CD14-positive monocyte (primary cell): ENCODE measurements around the gene MAPRE3. TPM values are rescaled to one million over a fixed set of nuclear protein-coding genes. Genes with fewer than 3 reads are reported as not detected.

Source experiments
- DNase-seq, 3 donors: peaks; one replicate each; pipeline ENCODE4 v3.0.0-alpha.2; 2011 to 2022
- H2AFZ ChIP-seq: 2 replicates; pipeline ENCODE4 v1.6.0; 2012; ENCODE audit warnings: mild to moderate bottlenecking, low read depth, low read length, inconsistent platforms; ENCODE audit not compliant: insufficient read depth, poor library complexity, severe bottlenecking
- H3K27ac ChIP-seq, 2 donors: 1 replicate in 1 of 2; 2 replicates in 1 of 2; pipeline ENCODE4 v1.5.1; 2012 to 2013; ENCODE audit warnings: low read length in 2 of 2, control low read depth in 1 of 2, inconsistent platforms in 1 of 2, low read depth in 1 of 2, mild to moderate bottlenecking in 1 of 2
- H3K27me3 ChIP-seq, 2 donors: one replicate each; pipeline versions ENCODE4 v1.6.0 to v1.6.1; 2011 to 2013; ENCODE audit warnings: low read length in 2 of 2; ENCODE audit not compliant: control insufficient read depth in 2 of 2, insufficient read depth in 2 of 2
- H3K36me3 ChIP-seq, 2 donors: replicated peaks in 1 of 2; 1 replicate in 1 of 2; 2 replicates in 1 of 2; pipeline versions ENCODE4 v1.5.1 to v1.6.1; 2012 to 2013; ENCODE audit warnings: low read length in 2 of 2, control low read depth in 1 of 2, inconsistent platforms in 1 of 2, mild to moderate bottlenecking in 1 of 2; ENCODE audit not compliant: insufficient read depth in 2 of 2, control insufficient read depth in 1 of 2
- H3K4me1 ChIP-seq, 2 donors: 1 replicate in 1 of 2; 2 replicates in 1 of 2; pipeline versions ENCODE4 v1.5.1 to v1.6.1; 2012 to 2013; ENCODE audit warnings: low read length in 2 of 2, control low read depth in 1 of 2, inconsistent platforms in 1 of 2, mild to moderate bottlenecking in 1 of 2, moderate library complexity in 1 of 2; ENCODE audit not compliant: insufficient read depth in 2 of 2, control insufficient read depth in 1 of 2
- H3K4me2 ChIP-seq: replicated peaks from 2 replicates; pipeline ENCODE3; 2012; ENCODE audit warnings: low read length, moderate library complexity, mild to moderate bottlenecking; ENCODE audit not compliant: poor library complexity, severe bottlenecking; ENCODE audit errors: extremely low read depth
- H3K4me3 ChIP-seq, 3 experiments: fragments of 200-600 bp in 1 of 3; sonication (generic) in 1 of 3; replicated peaks in 1 of 3; 1 replicate in 2 of 3; 2 replicates in 1 of 3; pipeline ENCODE4 v1.5.1; 2011 to 2013; ENCODE audit warnings: low read length in 3 of 3, mild to moderate bottlenecking in 3 of 3, control low read depth in 2 of 3, low read depth in 2 of 3, inconsistent platforms in 1 of 3, moderate library complexity in 1 of 3
- H3K79me2 ChIP-seq: 2 replicates; pipeline ENCODE4 v1.6.0; 2012; ENCODE audit warnings: mild to moderate bottlenecking, control low read depth, inconsistent platforms, low read length, moderate library complexity; ENCODE audit not compliant: insufficient read depth
- H3K9ac ChIP-seq: 2 replicates; pipeline ENCODE4 v1.6.0; 2017; ENCODE audit warnings: low read length, mild to moderate bottlenecking; ENCODE audit not compliant: insufficient read depth, poor library complexity, severe bottlenecking
- H3K9me3 ChIP-seq, 2 donors: replicated peaks in 1 of 2; 1 replicate in 1 of 2; 2 replicates in 1 of 2; pipeline versions ENCODE4 v1.5.1 to v1.6.1; 2012 to 2013; ENCODE audit warnings: low read length in 2 of 2, control low read depth in 1 of 2; ENCODE audit not compliant: control insufficient read depth in 1 of 2, insufficient read depth in 1 of 2
- H4K20me1 ChIP-seq: 2 replicates; pipeline ENCODE4 v1.6.0; 2012; ENCODE audit warnings: mild to moderate bottlenecking, low read length, control low read depth, moderate library complexity; ENCODE audit not compliant: insufficient read depth
- H3K27ac Mint-ChIP-seq, 7 donors: one replicate each; pipeline ENCODE4 v1.8.0; 2020; ENCODE audit warnings: mild to moderate bottlenecking in 7 of 7, mixed read lengths in 7 of 7, moderate library complexity in 6 of 7, inconsistent platforms in 2 of 7
- H3K27me3 Mint-ChIP-seq, 3 donors: one replicate each; pipeline ENCODE4 v1.8.0; 2021 to 2022; ENCODE audit warnings: low read depth in 3 of 3, mild to moderate bottlenecking in 3 of 3, mixed read lengths in 3 of 3, moderate library complexity in 3 of 3, inconsistent platforms in 1 of 3
- H3K36me3 Mint-ChIP-seq, 2 donors: one replicate each; pipeline ENCODE4 v1.8.0; 2020; ENCODE audit warnings: mixed read lengths in 2 of 2, inconsistent platforms in 1 of 2, mild to moderate bottlenecking in 1 of 2
- H3K4me1 Mint-ChIP-seq: one replicate; pipeline ENCODE4 v1.8.0; 2020; ENCODE audit warnings: mild to moderate bottlenecking, mixed read lengths
- H3K4me3 Mint-ChIP-seq, 2 donors: one replicate each; pipeline ENCODE4 v1.8.0; 2020; ENCODE audit warnings: mild to moderate bottlenecking in 2 of 2, mixed read lengths in 2 of 2, moderate library complexity in 1 of 2
- H3K9me3 Mint-ChIP-seq, 7 donors: one replicate each; pipeline ENCODE4 v1.8.0; 2020 to 2022; ENCODE audit warnings: mixed read lengths in 7 of 7, mild to moderate bottlenecking in 6 of 7, moderate library complexity in 6 of 7, inconsistent platforms in 2 of 7
- CTCF ChIP-seq: fragments of 200-600 bp; IDR thresholded peaks from one replicate; pipeline ENCODE4 v1.8.0; 2022; ENCODE audit warnings: antibody characterized with exemption, mild to moderate bottlenecking
- WGBS: methylation state at CpG from one replicate; pipeline ENCODE4 v1.1.5; 2013; ENCODE audit warnings: missing lambda C conversion rate; ENCODE audit not compliant: insufficient coverage; 5-methylcytosine and 5-hydroxymethylcytosine counted together
- intact Hi-C, 2 donors: fragments of 100-400 bp; cut with micrococcal nuclease; formaldehyde crosslinking; loops; one replicate each; pipeline versions ENCODE4 v1.15.0 to v1.15.1; 2023
- polyA plus RNA-seq, 3 donors: library from polyadenylated mRNA; depleted of rRNA in 1 of 3; unstranded in 2 of 3; stranded (reverse) in 1 of 3; fragments of 300-500 nt in 2 of 3; fragments of >200 nt in 1 of 3; fragmentation: Illumina TruSeq in 2 of 3; gene quantifications; 1 replicate in 2 of 3; 2 replicates in 1 of 3; pipeline ENCODE4 v1.2.3, GENCODE V29; 2012 to 2021

The MAPRE3 gene
- polyA plus RNA-seq, 3 donors: 2.4 to 14.4 (median 3.5) TPM

- H3K4me3 Mint-ChIP-seq: no peak overlapping the region
- H3K4me3 ChIP-seq: no peak overlapping the region
- no peaks in the 10 kb centered on the region for H3K79me2 ChIP-seq
- H2AFZ ChIP-seq: no peak overlapping the region
- peaks cover 0 to 3% (median 0%) of the 10 kb centered on the region in 7 donors for H3K9me3 Mint-ChIP-seq
- no peak for TF ChIP-seq CTCF
- H3K9ac ChIP-seq: no peak overlapping the region
- H3K27ac Mint-ChIP-seq: no peak overlapping the region
- no peaks in the 10 kb centered on the region for H3K4me1 Mint-ChIP-seq
- H3K9me3 ChIP-seq: no peaks in the 10 kb centered on the region
- no peak for DNase-seq
- peaks cover 0 to 11% of the 10 kb centered on the region in 2 donors for H3K27me3 ChIP-seq
- 85% methylated on average over 4 of the region's 4 CpGs for WGBS
- no peak overlapping the region for H3K27ac ChIP-seq
- H3K4me2 ChIP-seq: no peak overlapping the region
- H3K4me1 ChIP-seq: no peaks in the 10 kb centered on the region
- peaks cover 21 to 24% (median 23%) of the 10 kb centered on the region in 3 donors for H3K27me3 Mint-ChIP-seq
- no peaks in the 10 kb centered on the region for H3K36me3 ChIP-seq
- no peaks in the 10 kb centered on the region for H4K20me1 ChIP-seq
- intact Hi-C loops: no loop called here
- no peaks in the 10 kb centered on the region for H3K36me3 Mint-ChIP-seq
Measured at GRCh38 chr2:26952374-26952773, 18.1 kb upstream of the MAPRE3 start.

- no peaks in the 10 kb centered on the region for H3K9me3 ChIP-seq
- peaks cover 23 to 28% (median 24%) of the 10 kb centered on the region in 3 donors for H3K27me3 Mint-ChIP-seq
- H3K9me3 Mint-ChIP-seq: peaks cover 0 to 3% (median 0%) of the 10 kb centered on the region in 7 donors
- no peak overlapping the region for H3K27ac ChIP-seq
- H3K4me3 ChIP-seq: no peak overlapping the region
- H3K9ac ChIP-seq: no peak overlapping the region
- TF ChIP-seq CTCF: no peak
- no peak overlapping the region for H2AFZ ChIP-seq
- no peaks in the 10 kb centered on the region for H4K20me1 ChIP-seq
- H3K4me2 ChIP-seq: no peak overlapping the region
- no peaks in the 10 kb centered on the region for H3K36me3 Mint-ChIP-seq
- H3K4me1 Mint-ChIP-seq: peaks cover 3% of the 10 kb centered on the region
- no peak overlapping the region for H3K27ac Mint-ChIP-seq
- peaks cover 0 to 2% of the 10 kb centered on the region in 2 donors for H3K4me1 ChIP-seq
- no peak for DNase-seq
- intact Hi-C loops: no loop called here
- H3K27me3 ChIP-seq: peaks cover 0 to 13% of the 10 kb centered on the region in 2 donors
- no peaks in the 10 kb centered on the region for H3K79me2 ChIP-seq
- no CpG with 5 or more reads among the region's 4 CpGs for WGBS
- H3K36me3 ChIP-seq: no peaks in the 10 kb centered on the region
- no peak overlapping the region for H3K4me3 Mint-ChIP-seq
Measured at GRCh38 chr2:26954135-26954534, 16.3 kb upstream of the MAPRE3 start.
